Subcutaneous adipose tissue (tissue), 4 donors: ENCODE data around the gene CEP85L. TPM values are rescaled to one million over a fixed set of nuclear protein-coding genes. Genes with fewer than 3 reads are reported as not detected.

ENCODE experiments used
- CTCF ChIP-seq: fragments of 450-650 bp; IDR thresholded peaks from one replicate; pipeline ENCODE4 v1.5.1; 2016; ENCODE audit warnings: low read depth, mild to moderate bottlenecking, control low read depth, antibody characterized with exemption, moderate library complexity
- total RNA-seq, 4 donors: library from RNA; depleted of rRNA; stranded (reverse); fragments of >200 nt; gene quantifications; one replicate each; pipeline ENCODE4 v1.1.0, GENCODE V29; 2016

Gene CEP85L
- total RNA-seq, 4 donors from 2014 or later: 12.2 to 17.6 (median 16.4) TPM

GRCh38 chr6:118562248-118562647, 89.1 kb downstream of the CEP85L start:
- TF ChIP-seq CTCF: no peak

GRCh38 chr6:118559659-118560058, 91.7 kb downstream of the CEP85L start:
- TF ChIP-seq CTCF: no peak

DNA sequence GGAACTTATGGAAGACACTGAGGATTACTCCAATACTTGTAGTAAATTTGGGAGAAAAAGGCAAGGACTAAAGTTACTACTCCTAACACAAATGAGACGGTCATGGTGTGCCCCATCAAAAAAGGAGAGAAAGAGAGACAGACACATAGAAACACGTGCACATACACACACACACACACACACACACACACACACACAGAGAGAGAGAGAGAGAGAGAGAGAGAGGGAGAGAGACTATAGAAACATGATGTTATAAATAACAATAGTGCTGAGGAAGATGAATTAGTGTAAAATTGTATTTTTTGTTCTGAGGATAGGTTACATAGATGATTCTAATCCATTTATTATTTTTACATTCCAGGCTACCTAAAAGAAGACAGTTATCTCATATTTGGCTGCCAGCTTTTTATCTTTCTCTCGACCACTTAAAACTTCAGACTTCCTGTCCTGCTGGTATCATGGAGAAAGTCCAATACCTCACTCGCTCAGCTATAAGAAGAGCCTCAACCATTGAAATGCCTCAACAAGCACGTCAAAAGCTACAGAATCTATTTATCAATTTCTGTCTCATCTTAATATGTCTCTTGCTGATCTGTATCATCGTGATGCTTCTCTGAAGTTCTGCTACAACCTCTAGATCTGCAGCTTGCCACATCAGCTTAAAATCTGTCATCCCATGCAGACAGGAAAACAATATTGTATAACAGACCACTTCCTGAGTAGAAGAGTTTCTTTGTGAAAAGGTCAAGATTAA, 92.8 kb downstream of the CEP85L start:
- no peak for TF ChIP-seq CTCF

GRCh38 chr6:118554698-118555097, 96.7 kb downstream of the CEP85L start:
- no peak for TF ChIP-seq CTCF

GRCh38 chr6:118553132-118553531, 98.3 kb downstream of the CEP85L start:
- no peak for TF ChIP-seq CTCF

DNA sequence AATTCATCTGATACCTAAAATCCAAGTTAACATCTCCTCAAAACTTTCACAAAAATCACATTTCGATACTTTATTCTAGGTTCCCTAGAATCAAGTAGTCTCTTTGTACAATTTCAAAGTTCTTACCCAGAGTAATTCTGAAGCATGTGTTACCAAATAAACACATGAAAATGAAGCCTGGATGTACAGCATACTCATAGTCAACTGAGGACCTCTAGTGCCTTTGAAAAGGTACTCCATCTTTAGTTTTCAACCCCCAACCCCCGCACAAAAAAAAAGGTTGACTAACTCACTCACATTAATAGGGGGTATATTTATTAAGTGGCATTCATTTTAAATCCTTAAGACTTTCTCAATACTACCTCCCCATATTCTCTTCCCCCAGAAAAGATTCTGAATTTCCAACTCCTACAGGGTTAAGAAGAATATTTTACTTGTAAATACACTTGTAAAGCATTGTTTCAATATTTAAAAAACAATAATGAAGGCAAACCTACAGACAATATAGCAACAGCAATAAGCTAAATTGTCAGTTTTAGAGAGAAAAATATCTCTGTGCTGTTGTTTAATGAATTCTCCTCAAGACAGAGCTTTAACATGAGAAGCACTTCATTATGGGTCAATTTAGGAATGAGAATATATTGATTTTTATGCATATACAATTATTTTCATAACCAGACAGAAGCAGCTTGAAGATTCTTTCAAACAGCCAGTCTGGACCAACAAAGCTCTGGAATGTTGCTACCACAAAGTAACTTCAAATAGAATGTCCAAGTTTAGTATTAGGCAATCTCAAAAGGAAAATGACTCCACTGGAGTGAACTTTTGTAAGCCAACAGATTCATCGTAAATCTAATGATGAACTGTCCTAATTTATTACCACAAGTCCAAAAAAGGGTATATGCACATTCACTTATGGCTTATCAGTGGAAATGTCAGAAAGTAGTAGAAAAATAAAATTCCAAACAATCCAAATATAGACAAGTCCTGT, 100.0 kb downstream of the CEP85L start:
- no peak for TF ChIP-seq CTCF

- no peak for TF ChIP-seq CTCF
Measured at GRCh38 chr6:118548613-118549012, 102.8 kb downstream of the CEP85L start.
